Measurements from ENCODE around the gene AGPAT2. TPM values are rescaled to one million over a fixed set of nuclear protein-coding genes. Genes with fewer than 3 reads are reported as not detected.

Gene AGPAT2
- total RNA-seq, 1 donor from 2014 or later: 30.8 TPM

- peaks cover 2% of the 10 kb centered on the region for H3K27me3 Mint-ChIP-seq (ENCODE audit: low read depth, unreplicated experiment)
- DNase-seq (ENCODE audit: low read depth) (no peak), FAIRE-seq (no peak)
- Histone ChIP-seq H3K4me2 (ENCODE audit: low read length) (no peak overlapping the region), H3K27me3 (ENCODE audit: insufficient read depth, low read length) (no peaks in the 10 kb centered on the region), H3K4me3 (ENCODE audit: insufficient read depth, low read depth, low read length) (no peak overlapping the region), H3K36me3 (ENCODE audit: insufficient read depth, low read length) (no peaks in the 10 kb centered on the region), H3K9me3 (ENCODE audit: insufficient read depth, low read depth, low read length) (no peaks in the 10 kb centered on the region), H3K9ac (ENCODE audit: low read length) (no peak overlapping the region), H2AFZ (ENCODE audit: low read depth, low read length) (no peak overlapping the region), H4K20me1 (ENCODE audit: insufficient read depth, low read length) (peaks cover 64% of the 10 kb centered on the region), H3K27ac (ENCODE audit: low read depth, low read length) (no peak overlapping the region), H3K79me2 (ENCODE audit: insufficient read depth, low read length) (peaks cover 23% of the 10 kb centered on the region), H3K4me1 (ENCODE audit: insufficient read depth, low read length) (peaks cover 7% of the 10 kb centered on the region)
- TF ChIP-seq EZH2 (IDR thresholded peaks at IDR 0.05; ENCODE audit: insufficient read depth, low read length) (no peak), CTCF (IDR thresholded peaks at IDR 0.05; ENCODE audit: insufficient read depth, low read depth, low read length) (no peak)
- no peaks in the 10 kb centered on the region for H3K36me3 Mint-ChIP-seq (ENCODE audit: low read depth, unreplicated experiment)
- no peaks in the 10 kb centered on the region for H3K4me1 Mint-ChIP-seq (ENCODE audit: low read depth, unreplicated experiment)
- no peak overlapping the region for H3K27ac Mint-ChIP-seq (ENCODE audit: unreplicated experiment)
- no peaks in the 10 kb centered on the region for H3K9me3 Mint-ChIP-seq (ENCODE audit: unreplicated experiment)
- H3K4me3 Mint-ChIP-seq (ENCODE audit: unreplicated experiment): no peak overlapping the region
Measured at GRCh38 chr9:136682710-136683109, 4.5 kb downstream of the AGPAT2 start.

GRCh38 chr9:136681945-136682699 is 5.1 kb downstream of the AGPAT2 start:
- FAIRE-seq (no peak), DNase-seq (ENCODE audit: low read depth) (no peak)
- H3K4me3 Mint-ChIP-seq (ENCODE audit: unreplicated experiment): no peak overlapping the region
- Histone ChIP-seq H2AFZ (ENCODE audit: low read depth, low read length) (no peak overlapping the region), H3K9me3 (ENCODE audit: insufficient read depth, low read depth, low read length) (no peaks in the 10 kb centered on the region), H3K4me1 (ENCODE audit: insufficient read depth, low read length) (peaks cover 7% of the 10 kb centered on the region), H3K36me3 (ENCODE audit: insufficient read depth, low read length) (no peaks in the 10 kb centered on the region), H3K27ac (ENCODE audit: low read depth, low read length) (no peak overlapping the region), H3K4me3 (ENCODE audit: insufficient read depth, low read depth, low read length) (no peak overlapping the region), H3K79me2 (ENCODE audit: insufficient read depth, low read length) (peaks cover 23% of the 10 kb centered on the region), H3K4me2 (ENCODE audit: low read length) (no peak overlapping the region), H4K20me1 (ENCODE audit: insufficient read depth, low read length) (peaks cover 66% of the 10 kb centered on the region), H3K27me3 (ENCODE audit: insufficient read depth, low read length) (no peaks in the 10 kb centered on the region), H3K9ac (ENCODE audit: low read length) (no peak overlapping the region)
- TF ChIP-seq EZH2 (IDR thresholded peaks at IDR 0.05; ENCODE audit: insufficient read depth, low read length) (no peak), CTCF (IDR thresholded peaks at IDR 0.05; ENCODE audit: insufficient read depth, low read depth, low read length) (no peak)
- no peaks in the 10 kb centered on the region for H3K36me3 Mint-ChIP-seq (ENCODE audit: low read depth, unreplicated experiment)
- no peaks in the 10 kb centered on the region for H3K9me3 Mint-ChIP-seq (ENCODE audit: unreplicated experiment)
- no peaks in the 10 kb centered on the region for H3K4me1 Mint-ChIP-seq (ENCODE audit: low read depth, unreplicated experiment)
- H3K27me3 Mint-ChIP-seq (ENCODE audit: low read depth, unreplicated experiment): peaks cover 2% of the 10 kb centered on the region
- no peak overlapping the region for H3K27ac Mint-ChIP-seq (ENCODE audit: unreplicated experiment)

- no peak overlapping the region for H3K4me3 ChIP-seq (ENCODE audit: insufficient read depth, low read depth, low read length)
- Mint-ChIP-seq H3K9me3 (ENCODE audit: unreplicated experiment) (no peaks in the 10 kb centered on the region), H3K4me1 (ENCODE audit: low read depth, unreplicated experiment) (no peaks in the 10 kb centered on the region), H3K36me3 (ENCODE audit: low read depth, unreplicated experiment) (no peaks in the 10 kb centered on the region), H3K27ac (ENCODE audit: unreplicated experiment) (no peak overlapping the region), H3K27me3 (ENCODE audit: low read depth, unreplicated experiment) (peaks cover 2% of the 10 kb centered on the region), H3K4me3 (ENCODE audit: unreplicated experiment) (no peak overlapping the region)
- H4K20me1 ChIP-seq (ENCODE audit: insufficient read depth, low read length): peaks cover 64% of the 10 kb centered on the region
- H3K4me2 ChIP-seq (ENCODE audit: low read length): no peak overlapping the region
- no peaks in the 10 kb centered on the region for H3K9me3 ChIP-seq (ENCODE audit: insufficient read depth, low read depth, low read length)
- H2AFZ ChIP-seq (ENCODE audit: low read depth, low read length): no peak overlapping the region
- H3K27me3 ChIP-seq (ENCODE audit: insufficient read depth, low read length): no peaks in the 10 kb centered on the region
- TF ChIP-seq CTCF (IDR thresholded peaks at IDR 0.05; ENCODE audit: insufficient read depth, low read depth, low read length) (no peak), EZH2 (IDR thresholded peaks at IDR 0.05; ENCODE audit: insufficient read depth, low read length) (no peak)
- DNase-seq (ENCODE audit: low read depth): no peak
- FAIRE-seq: no peak
- no peak overlapping the region for H3K27ac ChIP-seq (ENCODE audit: low read depth, low read length)
- H3K9ac ChIP-seq (ENCODE audit: low read length): no peak overlapping the region
- H3K79me2 ChIP-seq (ENCODE audit: insufficient read depth, low read length): peaks cover 23% of the 10 kb centered on the region
- no peaks in the 10 kb centered on the region for H3K36me3 ChIP-seq (ENCODE audit: insufficient read depth, low read length)
- peaks cover 3% of the 10 kb centered on the region for H3K4me1 ChIP-seq (ENCODE audit: insufficient read depth, low read length)
Measured at GRCh38 chr9:136681029-136681428, 6.2 kb downstream of the AGPAT2 start.
